ENCODE data around the gene ANKS6.

GRCh38 chr9:98795295-98795955 lies 930 bp downstream of the ANKS6 start:
- TF ChIP-seq, protein P1, sequence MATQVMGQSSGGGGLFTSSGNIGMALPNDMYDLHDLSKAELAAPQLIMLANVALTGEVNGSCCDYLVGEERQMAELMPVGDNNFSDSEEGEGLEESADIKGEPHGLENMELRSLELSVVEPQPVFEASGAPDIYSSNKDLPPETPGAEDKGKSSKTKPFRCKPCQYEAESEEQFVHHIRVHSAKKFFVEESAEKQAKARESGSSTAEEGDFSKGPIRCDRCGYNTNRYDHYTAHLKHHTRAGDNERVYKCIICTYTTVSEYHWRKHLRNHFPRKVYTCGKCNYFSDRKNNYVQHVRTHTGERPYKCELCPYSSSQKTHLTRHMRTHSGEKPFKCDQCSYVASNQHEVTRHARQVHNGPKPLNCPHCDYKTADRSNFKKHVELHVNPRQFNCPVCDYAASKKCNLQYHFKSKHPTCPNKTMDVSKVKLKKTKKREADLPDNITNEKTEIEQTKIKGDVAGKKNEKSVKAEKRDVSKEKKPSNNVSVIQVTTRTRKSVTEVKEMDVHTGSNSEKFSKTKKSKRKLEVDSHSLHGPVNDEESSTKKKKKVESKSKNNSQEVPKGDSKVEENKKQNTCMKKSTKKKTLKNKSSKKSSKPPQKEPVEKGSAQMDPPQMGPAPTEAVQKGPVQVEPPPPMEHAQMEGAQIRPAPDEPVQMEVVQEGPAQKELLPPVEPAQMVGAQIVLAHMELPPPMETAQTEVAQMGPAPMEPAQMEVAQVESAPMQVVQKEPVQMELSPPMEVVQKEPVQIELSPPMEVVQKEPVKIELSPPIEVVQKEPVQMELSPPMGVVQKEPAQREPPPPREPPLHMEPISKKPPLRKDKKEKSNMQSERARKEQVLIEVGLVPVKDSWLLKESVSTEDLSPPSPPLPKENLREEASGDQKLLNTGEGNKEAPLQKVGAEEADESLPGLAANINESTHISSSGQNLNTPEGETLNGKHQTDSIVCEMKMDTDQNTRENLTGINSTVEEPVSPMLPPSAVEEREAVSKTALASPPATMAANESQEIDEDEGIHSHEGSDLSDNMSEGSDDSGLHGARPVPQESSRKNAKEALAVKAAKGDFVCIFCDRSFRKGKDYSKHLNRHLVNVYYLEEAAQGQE (IDR thresholded peaks at IDR 0.05; ENCODE audit: insufficient read depth in 1 of 2, low read depth in 2 of 2, low read length in 2 of 2), result no peak
- TF ChIP-seq POLR2AphosphoS5 (IDR thresholded peaks at IDR 0.05; ENCODE audit: low read depth, low read length) (no peak), SIN3A (IDR thresholded peaks at IDR 0.05; ENCODE audit: borderline replicate concordance, insufficient read depth, low read length) (no peak), TAF1 (IDR thresholded peaks at IDR 0.05; ENCODE audit: borderline replicate concordance, insufficient read depth, low read length) (no peak), FOXP2 (optimal IDR thresholded peaks at IDR 0.05; ENCODE audit: borderline replicate concordance, extremely low read depth, extremely low read length, insufficient read depth) (no peak)
